ENCODE measurements around the gene CD207. TPM values are rescaled to one million over a fixed set of nuclear protein-coding genes. Genes with fewer than 3 reads are reported as not detected.

CD207 gene
- total RNA-seq, 4 donors from 2014 or later: 0.26 to 2.9 (median 2.5) TPM; not detected in 1

DNA sequence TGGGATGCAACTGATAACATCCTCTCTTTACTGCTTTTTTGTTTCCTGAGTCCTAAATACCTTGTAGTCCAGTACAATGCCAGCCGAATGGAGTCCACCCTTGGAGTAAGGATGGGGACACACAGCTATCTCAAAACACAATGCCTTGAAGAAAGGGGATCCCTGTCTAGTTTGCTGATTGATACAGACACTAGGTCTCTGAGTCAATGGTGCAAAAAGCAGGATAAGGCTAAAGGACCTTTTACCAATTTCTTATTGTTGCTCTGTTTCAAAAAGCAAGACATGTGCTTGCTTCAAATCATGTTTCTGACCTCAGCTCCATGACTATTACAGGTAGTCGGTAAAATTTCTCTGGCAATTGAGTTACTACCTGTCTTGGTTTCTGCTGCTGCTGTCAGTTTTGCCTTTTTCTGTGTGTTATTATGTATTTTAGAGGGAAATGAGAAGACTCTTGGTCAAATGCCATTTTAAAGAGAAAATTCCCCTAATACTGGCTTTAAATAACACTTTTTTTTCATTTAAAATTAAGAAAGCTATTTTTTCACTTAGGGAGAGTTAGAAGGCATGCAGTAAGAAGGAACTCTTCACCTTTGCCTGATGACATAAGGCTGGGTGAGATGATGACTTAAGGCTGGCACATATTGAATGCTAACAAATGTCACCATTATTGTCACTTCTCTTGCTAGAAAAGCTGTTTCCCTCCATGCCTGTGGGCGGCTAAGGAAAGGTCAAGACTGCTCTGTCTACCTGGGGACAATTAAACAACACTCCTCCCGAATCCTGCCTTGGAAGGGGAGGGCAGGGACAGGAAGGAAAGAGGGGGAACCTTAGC, 40.2 kb downstream of the CD207 start:
- intact Hi-C loops (cut with DNase I; ENCODE audit: low total_unique reads): no loop called here
- DNase-seq: no peak
- H3K36me3 ChIP-seq: no peaks in the 10 kb centered on the region
- H3K27me3 ChIP-seq: peaks cover 0 to 10% of the 10 kb centered on the region in 2 donors
- no peak for TF ChIP-seq POLR2A (IDR thresholded peaks at IDR 0.05)
- TF ChIP-seq, protein P1, sequence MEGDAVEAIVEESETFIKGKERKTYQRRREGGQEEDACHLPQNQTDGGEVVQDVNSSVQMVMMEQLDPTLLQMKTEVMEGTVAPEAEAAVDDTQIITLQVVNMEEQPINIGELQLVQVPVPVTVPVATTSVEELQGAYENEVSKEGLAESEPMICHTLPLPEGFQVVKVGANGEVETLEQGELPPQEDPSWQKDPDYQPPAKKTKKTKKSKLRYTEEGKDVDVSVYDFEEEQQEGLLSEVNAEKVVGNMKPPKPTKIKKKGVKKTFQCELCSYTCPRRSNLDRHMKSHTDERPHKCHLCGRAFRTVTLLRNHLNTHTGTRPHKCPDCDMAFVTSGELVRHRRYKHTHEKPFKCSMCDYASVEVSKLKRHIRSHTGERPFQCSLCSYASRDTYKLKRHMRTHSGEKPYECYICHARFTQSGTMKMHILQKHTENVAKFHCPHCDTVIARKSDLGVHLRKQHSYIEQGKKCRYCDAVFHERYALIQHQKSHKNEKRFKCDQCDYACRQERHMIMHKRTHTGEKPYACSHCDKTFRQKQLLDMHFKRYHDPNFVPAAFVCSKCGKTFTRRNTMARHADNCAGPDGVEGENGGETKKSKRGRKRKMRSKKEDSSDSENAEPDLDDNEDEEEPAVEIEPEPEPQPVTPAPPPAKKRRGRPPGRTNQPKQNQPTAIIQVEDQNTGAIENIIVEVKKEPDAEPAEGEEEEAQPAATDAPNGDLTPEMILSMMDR (IDR thresholded peaks at IDR 0.05): no peak
- no peak overlapping the region for H3K4me3 ChIP-seq
- H3K9me3 ChIP-seq: no peaks in the 10 kb centered on the region
- peaks cover 0 to 4% of the 10 kb centered on the region in 2 donors for H3K4me1 ChIP-seq
- no peak overlapping the region for H3K27ac ChIP-seq

DNA sequence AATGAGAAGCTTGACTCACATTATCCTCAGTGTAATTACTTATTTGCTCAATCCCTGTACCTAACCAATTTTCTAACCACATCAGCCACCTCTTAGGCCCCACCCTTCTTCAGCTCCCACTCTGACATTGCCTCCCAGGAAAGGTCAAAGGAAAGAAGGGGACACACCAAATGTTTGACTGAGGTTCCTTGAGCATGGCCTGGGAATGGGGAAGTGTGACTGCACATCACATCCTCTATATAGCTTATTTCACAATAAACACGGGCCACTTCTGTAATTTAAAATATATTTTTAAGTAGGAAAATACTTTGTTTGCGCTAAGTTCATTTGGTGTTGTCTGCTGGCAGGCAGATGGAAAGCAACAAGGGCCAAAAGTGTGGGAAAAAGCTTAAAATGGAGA, 42.2 kb downstream of the CD207 start:
- H3K9me3 ChIP-seq: no peaks in the 10 kb centered on the region
- no peaks in the 10 kb centered on the region for H3K36me3 ChIP-seq
- no peak overlapping the region for H3K27ac ChIP-seq
- DNase-seq: no peak
- intact Hi-C loops (cut with DNase I; ENCODE audit: low total_unique reads): no loop called here
- TF ChIP-seq POLR2A (IDR thresholded peaks at IDR 0.05): no peak
- TF ChIP-seq, protein P1 (IDR thresholded peaks at IDR 0.05): no peak
- peaks cover 0 to 8% of the 10 kb centered on the region in 2 donors for H3K4me1 ChIP-seq
- H3K27me3 ChIP-seq: peaks cover 0 to 10% of the 10 kb centered on the region in 2 donors
- H3K4me3 ChIP-seq: no peak overlapping the region

DNA sequence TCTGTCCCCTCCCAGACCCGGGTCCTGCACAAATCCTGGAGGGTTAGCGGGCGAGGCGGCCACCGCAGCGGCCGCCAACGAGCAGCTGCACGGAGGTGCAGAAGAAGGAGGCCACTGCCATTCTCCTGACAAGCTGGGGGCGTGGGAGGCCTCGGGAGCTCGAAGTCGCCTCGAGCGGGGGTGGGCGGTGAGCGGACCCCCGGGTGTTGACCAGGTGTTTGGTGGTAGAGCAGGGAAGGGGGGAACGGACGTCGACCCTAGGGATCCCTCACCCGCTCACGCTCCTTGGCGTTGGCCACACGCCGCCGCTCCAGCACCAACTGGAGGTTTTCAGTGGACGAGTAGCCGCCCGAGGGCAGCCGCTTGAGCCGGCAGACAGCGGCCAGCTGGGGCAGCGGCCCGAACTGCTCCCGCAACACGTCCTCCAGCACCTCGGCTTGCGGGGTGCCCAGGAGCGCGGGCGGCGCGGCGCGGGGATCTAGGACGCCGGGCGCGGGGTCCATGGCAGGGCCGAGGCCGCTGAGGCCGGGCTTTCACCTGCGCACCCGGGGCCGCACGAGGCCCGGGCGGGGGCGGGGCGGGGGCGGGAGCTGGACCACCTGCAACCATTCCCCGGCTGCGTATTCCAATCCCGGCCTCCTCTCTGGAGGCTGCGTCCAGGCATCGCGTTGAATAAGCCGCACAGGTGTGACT, 45.3 kb downstream of the CD207 start, which contains the start of gene FIGLA:
Gene FIGLA (minus strand): TSS at position 508 of the 693 bp plus-strand sequence. CDS start 5 bp downstream, at position 503.
- DNase-seq: no peak
- H3K9me3 ChIP-seq: no peaks in the 10 kb centered on the region
- intact Hi-C loops (cut with DNase I; ENCODE audit: low total_unique reads): no loop called here
- TF ChIP-seq, protein P1 (IDR thresholded peaks at IDR 0.05): no peak
- TF ChIP-seq POLR2A (IDR thresholded peaks at IDR 0.05): no peak
- peaks cover 0 to 8% of the 10 kb centered on the region in 2 donors for H3K4me1 ChIP-seq
- no peaks in the 10 kb centered on the region for H3K36me3 ChIP-seq
- peak within 1 kb of the TSS in 1 of 2 donors; percentile 1 for H3K4me3 ChIP-seq
- H3K27me3 ChIP-seq: peaks cover 0 to 10% of the 10 kb centered on the region in 2 donors
- H3K27ac ChIP-seq: no peak within 1 kb of the TSS

DNA sequence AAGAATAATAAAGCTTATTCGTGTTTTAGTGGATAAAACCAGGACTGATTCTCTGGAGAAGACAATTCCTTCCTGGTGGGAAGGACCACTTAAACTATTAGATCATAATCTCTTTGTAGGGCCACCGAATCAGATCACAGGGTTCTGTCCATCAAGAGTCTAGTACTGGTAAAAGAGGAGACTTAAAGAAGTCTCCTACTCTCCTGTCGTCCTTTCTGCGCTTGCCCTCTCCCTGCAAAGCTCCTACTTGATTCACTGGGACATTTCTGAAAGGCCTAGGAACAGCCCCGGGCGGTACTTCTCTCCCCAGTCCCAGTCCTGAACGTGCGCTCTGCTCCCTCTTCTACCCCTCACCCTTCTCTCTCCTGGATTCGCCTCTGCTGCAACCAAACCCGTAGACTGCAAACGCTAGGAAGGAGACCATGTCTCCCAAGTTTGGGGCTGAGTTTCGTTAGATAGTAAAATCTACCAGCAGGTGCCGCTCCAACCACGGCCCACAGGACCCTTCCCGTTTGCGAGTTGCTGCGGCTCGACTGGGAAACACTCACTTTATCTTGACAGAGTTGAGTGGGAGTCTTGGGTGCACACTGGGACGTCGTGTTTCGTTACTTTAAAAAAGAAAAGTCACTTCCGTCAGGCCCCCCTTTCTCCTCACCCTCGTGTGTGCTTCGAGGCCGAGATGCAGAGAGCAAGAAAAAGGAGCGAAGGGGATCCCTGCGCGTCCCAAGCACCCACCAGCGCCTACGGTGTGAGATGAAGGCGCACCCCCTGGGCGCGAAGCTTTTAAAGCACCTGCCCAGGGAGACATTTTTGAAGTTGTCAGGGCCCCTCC, 46.1 kb downstream of the CD207 start:
- H3K36me3 ChIP-seq: no peaks in the 10 kb centered on the region
- no peak for TF ChIP-seq POLR2A (IDR thresholded peaks at IDR 0.05)
- TF ChIP-seq, protein P1 (IDR thresholded peaks at IDR 0.05): peak in 3 of 4 experiments; percentile 27 to 46 (median 34)
- DNase-seq: peak; percentile 22 to 27
- H3K9me3 ChIP-seq: no peaks in the 10 kb centered on the region
- H3K4me3 ChIP-seq: peak overlapping the region in 1 of 2 donors; percentile 1
- H3K27ac ChIP-seq: no peak overlapping the region
- H3K4me1 ChIP-seq: peaks cover 0 to 8% of the 10 kb centered on the region in 2 donors
- H3K27me3 ChIP-seq: peaks cover 0 to 10% of the 10 kb centered on the region in 2 donors
- intact Hi-C loops (cut with DNase I; ENCODE audit: low total_unique reads): no loop called here
